Prostate gland (tissue), 2 donors: Measurements from ENCODE around the gene MS4A5. TPM values are rescaled to one million over a fixed set of nuclear protein-coding genes. Genes with fewer than 3 reads are reported as not detected.

Source experiments
- DNase-seq: peaks from one replicate; pipeline ENCODE4 v3.0.0-alpha.2; 2019; ENCODE audit warnings: low spot score
- H3K27ac ChIP-seq, 2 donors: fragments of 200-600 bp; sonication (generic); 2 replicates each; pipeline ENCODE4 v1.5.1; 2017 to 2019
- H3K27me3 ChIP-seq: fragments of 200-600 bp; sonication (generic); replicated peaks from 2 replicates; pipeline ENCODE4 v1.5.1; 2019; ENCODE audit not compliant: insufficient read depth
- H3K36me3 ChIP-seq, 2 donors: fragments of 200-600 bp; sonication (generic); 1 replicate in 1 of 2; 2 replicates in 1 of 2; pipeline versions ENCODE4 v1.5.1 to v1.8.1; 2017 to 2019
- H3K4me1 ChIP-seq: fragments of 200-600 bp; sonication (generic); replicated peaks from 2 replicates; pipeline ENCODE4 v1.5.1; 2019
- H3K4me3 ChIP-seq, 2 donors: fragments of 200-600 bp; sonication (generic); 2 replicates each; pipeline ENCODE4 v1.5.1; 2017 to 2019
- H3K9me3 ChIP-seq: fragments of 200-600 bp; sonication (generic); 2 replicates; pipeline ENCODE4 v1.5.1; 2017
- POLR2A ChIP-seq: fragments of 450-650 bp; IDR thresholded peaks from one replicate; pipeline ENCODE4 v1.6.1; 2016; ENCODE audit warnings: antibody characterized with exemption, mild to moderate bottlenecking
- POLR2AphosphoS5 ChIP-seq: sonication (generic); formaldehyde crosslinking; IDR thresholded peaks from one replicate; pipeline ENCODE4 v1.6.1; 2017; ENCODE audit warnings: antibody characterized with exemption
- WGBS: methylation state at CpG from one replicate; pipeline ENCODE4 v1.1.5; 2018; 5-methylcytosine and 5-hydroxymethylcytosine counted together
- intact Hi-C: fragments of 100-400 bp; cut with DNase I; formaldehyde crosslinking; loops from one replicate; pipeline ENCODE4 v1.14.2; 2022
- total RNA-seq, 2 donors: library from RNA; depleted of rRNA; stranded (reverse); fragments of >200 nt; gene quantifications; one replicate each; pipeline ENCODE4 v1.1.0, GENCODE V29; 2016
- TF ChIP-seq, protein P1 (sequence below), 4 experiments: fragments of 200-600 bp in 2 of 4; fragments of 450-650 bp in 2 of 4; sonication (generic) in 2 of 4; IDR thresholded peaks; 1 replicate in 3 of 4; 2 replicates in 1 of 4; pipeline ENCODE4 v1.5.1; 2016 to 2019; ENCODE audit warnings: antibody characterized with exemption in 4 of 4, mild to moderate bottlenecking in 2 of 4, moderate library complexity in 2 of 4

MS4A5 gene
- total RNA-seq, 2 donors from 2014 or later: 9.1 TPM; not detected in 1

DNA sequence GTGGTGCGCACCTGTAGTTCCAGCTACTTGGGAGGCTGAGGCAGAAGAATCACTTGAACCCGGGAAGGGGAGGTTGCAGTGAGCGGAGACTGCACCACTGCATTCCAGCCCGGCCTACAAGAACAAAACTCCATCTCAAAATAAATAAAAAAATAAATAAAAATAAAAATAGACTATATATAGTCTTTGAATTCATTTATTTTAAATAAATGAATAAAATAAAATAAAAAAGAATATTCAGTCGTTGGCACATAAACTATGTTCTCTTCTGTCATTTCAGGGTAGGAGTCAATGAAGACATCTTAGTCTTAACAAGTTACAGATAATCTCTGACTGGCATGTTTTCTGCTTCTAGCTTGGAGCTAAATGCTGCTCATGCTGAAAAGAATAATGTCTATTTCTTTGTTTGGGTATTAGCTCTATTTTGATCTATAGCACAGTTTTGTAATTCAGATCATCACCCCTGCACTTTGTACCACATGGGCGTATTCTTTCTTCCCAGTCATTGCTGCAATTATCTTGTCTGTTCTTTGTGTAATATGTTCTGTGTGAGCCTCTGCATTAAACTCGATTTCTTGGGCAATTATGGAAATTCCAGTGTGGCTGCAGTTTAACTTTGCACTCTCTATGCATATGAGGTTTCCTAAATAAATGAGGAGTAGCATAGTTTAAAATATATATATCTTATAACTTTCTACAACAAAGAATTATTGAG, 34.5 kb upstream of the MS4A5 start:
- intact Hi-C loops: no loop called here
- TF ChIP-seq POLR2AphosphoS5 (no peak), POLR2A (no peak)
- TF ChIP-seq, protein P1, sequence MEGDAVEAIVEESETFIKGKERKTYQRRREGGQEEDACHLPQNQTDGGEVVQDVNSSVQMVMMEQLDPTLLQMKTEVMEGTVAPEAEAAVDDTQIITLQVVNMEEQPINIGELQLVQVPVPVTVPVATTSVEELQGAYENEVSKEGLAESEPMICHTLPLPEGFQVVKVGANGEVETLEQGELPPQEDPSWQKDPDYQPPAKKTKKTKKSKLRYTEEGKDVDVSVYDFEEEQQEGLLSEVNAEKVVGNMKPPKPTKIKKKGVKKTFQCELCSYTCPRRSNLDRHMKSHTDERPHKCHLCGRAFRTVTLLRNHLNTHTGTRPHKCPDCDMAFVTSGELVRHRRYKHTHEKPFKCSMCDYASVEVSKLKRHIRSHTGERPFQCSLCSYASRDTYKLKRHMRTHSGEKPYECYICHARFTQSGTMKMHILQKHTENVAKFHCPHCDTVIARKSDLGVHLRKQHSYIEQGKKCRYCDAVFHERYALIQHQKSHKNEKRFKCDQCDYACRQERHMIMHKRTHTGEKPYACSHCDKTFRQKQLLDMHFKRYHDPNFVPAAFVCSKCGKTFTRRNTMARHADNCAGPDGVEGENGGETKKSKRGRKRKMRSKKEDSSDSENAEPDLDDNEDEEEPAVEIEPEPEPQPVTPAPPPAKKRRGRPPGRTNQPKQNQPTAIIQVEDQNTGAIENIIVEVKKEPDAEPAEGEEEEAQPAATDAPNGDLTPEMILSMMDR (IDR thresholded peaks at IDR 0.05): no peak
- Histone ChIP-seq H3K36me3 (no peaks in the 10 kb centered on the region), H3K27ac (no peak overlapping the region), H3K4me1 (no peaks in the 10 kb centered on the region), H3K9me3 (no peaks in the 10 kb centered on the region), H3K4me3 (no peak overlapping the region), H3K27me3 (no peaks in the 10 kb centered on the region)
- no peak for DNase-seq
- WGBS: 88% methylated on average over 7 of the region's 7 CpGs

DNA sequence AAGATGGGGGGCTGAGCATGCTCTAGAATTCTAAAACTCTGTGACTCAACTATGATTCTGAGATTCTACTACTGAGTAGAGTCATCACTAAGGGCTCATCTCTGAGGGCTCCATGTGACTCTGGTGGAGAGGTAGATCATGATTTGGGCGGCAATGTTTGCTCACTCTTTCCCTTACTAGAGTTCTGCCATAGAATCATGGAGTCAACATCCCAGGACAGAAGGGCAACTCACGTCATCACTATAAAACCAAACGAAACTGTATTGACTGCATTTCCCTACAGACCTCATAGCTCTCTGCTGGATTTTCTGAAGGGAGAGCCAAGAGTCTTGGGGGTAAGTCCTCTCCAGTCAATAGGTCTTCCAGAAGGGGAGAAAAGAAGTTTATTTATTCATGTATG, 33.0 kb upstream of the MS4A5 start, which contains the start of gene MS4A14:
Gene MS4A14 (plus strand): TSS at position 78 of the 400 bp plus-strand sequence. CDS start 120 bp downstream, at position 198.
- no peak within 1 kb of the TSS for H3K27ac ChIP-seq
- 79% methylated on average over 3 of the region's 3 CpGs for WGBS
- no peaks in the 10 kb centered on the region for H3K9me3 ChIP-seq
- H3K36me3 ChIP-seq: no peaks in the 10 kb centered on the region
- no peak within 1 kb of the TSS for H3K4me3 ChIP-seq
- DNase-seq: no peak
- intact Hi-C loops: no loop called here
- no peak for TF ChIP-seq POLR2A
- no peak for TF ChIP-seq POLR2AphosphoS5
- TF ChIP-seq, protein P1 (IDR thresholded peaks at IDR 0.05): no peak
- H3K4me1 ChIP-seq: no peaks in the 10 kb centered on the region
- no peaks in the 10 kb centered on the region for H3K27me3 ChIP-seq

GRCh38 chr11:60396799-60397198, 32.6 kb upstream of the MS4A5 start:
- Histone ChIP-seq H3K27ac (no peak overlapping the region), H3K4me1 (no peaks in the 10 kb centered on the region), H3K27me3 (no peaks in the 10 kb centered on the region), H3K9me3 (no peaks in the 10 kb centered on the region), H3K36me3 (no peaks in the 10 kb centered on the region), H3K4me3 (no peak overlapping the region)
- 18% methylated on average over 1 of the region's 1 CpG for WGBS
- intact Hi-C loops: no loop called here
- DNase-seq: no peak
- TF ChIP-seq, protein P1 (IDR thresholded peaks at IDR 0.05): no peak
- no peak for TF ChIP-seq POLR2AphosphoS5
- TF ChIP-seq POLR2A: no peak

GRCh38 chr11:60420015-60420414, 9.4 kb upstream of the MS4A5 start:
- TF ChIP-seq POLR2AphosphoS5 (no peak), POLR2A (no peak)
- TF ChIP-seq, protein P1 (IDR thresholded peaks at IDR 0.05): no peak
- intact Hi-C loops: no loop called here
- WGBS: 39% methylated on average over 2 of the region's 2 CpGs
- Histone ChIP-seq H3K36me3 (no peaks in the 10 kb centered on the region), H3K27ac (no peak overlapping the region), H3K4me1 (no peaks in the 10 kb centered on the region), H3K9me3 (no peaks in the 10 kb centered on the region), H3K27me3 (no peaks in the 10 kb centered on the region), H3K4me3 (no peak overlapping the region)
- DNase-seq: no peak

GRCh38 chr11:60422609-60423008, 6.8 kb upstream of the MS4A5 start:
- Histone ChIP-seq H3K27me3 (no peaks in the 10 kb centered on the region), H3K4me3 (no peak overlapping the region), H3K9me3 (no peaks in the 10 kb centered on the region), H3K36me3 (no peaks in the 10 kb centered on the region), H3K27ac (no peak overlapping the region), H3K4me1 (no peaks in the 10 kb centered on the region)
- TF ChIP-seq POLR2A: no peak
- no peak for TF ChIP-seq POLR2AphosphoS5
- TF ChIP-seq, protein P1 (IDR thresholded peaks at IDR 0.05): no peak
- intact Hi-C loops: no loop called here
- WGBS: 88% methylated on average over 1 of the region's 1 CpG
- DNase-seq: no peak
